ENCODE data around the gene SLC2A8. TPM values are rescaled to one million over a fixed set of nuclear protein-coding genes. Genes with fewer than 3 reads are reported as not detected.

SLC2A8 gene
- polyA plus RNA-seq, 1 donor (not counting 4 experiments of a cell fraction or from before 2014, with no cell fraction given): 7.1 TPM

GRCh38 chr9:127438394-127438793, 41.4 kb downstream of the SLC2A8 start:
- no peaks in the 10 kb centered on the region for H3K27me3 ChIP-seq (ENCODE audit: control insufficient read depth, extremely low read depth, insufficient read depth, low read length)
- H3K9me1 ChIP-seq (ENCODE audit: control insufficient read depth, extremely low read depth, insufficient read depth, low read length): peaks cover 2% of the 10 kb centered on the region
- DNase-seq (ENCODE audit: low read depth, low spot score) (no peak), FAIRE-seq (no peak)
- no peaks in the 10 kb centered on the region for H4K20me1 ChIP-seq (ENCODE audit: control insufficient read depth, extremely low read depth, insufficient read depth, low read length)
- no peak overlapping the region for H2AFZ ChIP-seq (ENCODE audit: control insufficient read depth, low read length)
- peaks cover 2% of the 10 kb centered on the region for H3K9me3 ChIP-seq (ENCODE audit: control insufficient read depth, low read depth, low read length)
- no peak overlapping the region for H3K9ac ChIP-seq (ENCODE audit: control insufficient read depth, extremely low read depth, insufficient read depth, low read length)
- TF ChIP-seq EZH2 (IDR thresholded peaks at IDR 0.05; ENCODE audit: low read length) (no peak), CTCF (optimal IDR thresholded peaks at IDR 0.05 in 1 of 3, IDR thresholded peaks at IDR 0.05 in 1 of 3, conservative IDR thresholded peaks at IDR 0.05 in 1 of 3; ENCODE audit: extremely low read depth in 1 of 3, insufficient read depth in 2 of 3, low read length in 3 of 3) (no peak)
- no peak overlapping the region for H3K4me3 ChIP-seq (ENCODE audit: control insufficient read depth in 2 of 3, extremely low read depth in 1 of 3, insufficient read depth in 2 of 3, low read depth in 1 of 3, low read length in 3 of 3)
- H3K79me2 ChIP-seq (ENCODE audit: control insufficient read depth, insufficient read depth, low read length): no peaks in the 10 kb centered on the region
- H3K27ac ChIP-seq (ENCODE audit: control insufficient read depth, insufficient read depth, low read length): no peak overlapping the region
- no peaks in the 10 kb centered on the region for H3K4me1 ChIP-seq (ENCODE audit: control insufficient read depth, extremely low read depth, insufficient read depth, low read length)
- no peak overlapping the region for H3K4me2 ChIP-seq (ENCODE audit: control insufficient read depth, extremely low read depth, insufficient read depth, low read depth, low read length)
- dilution Hi-C loops (cut with MboI; ENCODE audit: extremely low pct_ligation_motif_present, low sequenced_read_pairs): no loop called here
- H3K36me3 ChIP-seq (ENCODE audit: control insufficient read depth in 2 of 2, extremely low read depth in 1 of 2, insufficient read depth in 2 of 2, low read length in 2 of 2): peaks cover 43 to 57% of the 10 kb centered on the region in 2 experiments

- H3K4me1 ChIP-seq (ENCODE audit: control insufficient read depth, extremely low read depth, insufficient read depth, low read length): peaks cover 4% of the 10 kb centered on the region
- H4K20me1 ChIP-seq (ENCODE audit: control insufficient read depth, extremely low read depth, insufficient read depth, low read length): peaks cover 51% of the 10 kb centered on the region
- H3K9me1 ChIP-seq (ENCODE audit: control insufficient read depth, extremely low read depth, insufficient read depth, low read length): peaks cover 4% of the 10 kb centered on the region
- H3K27ac ChIP-seq (ENCODE audit: control insufficient read depth, insufficient read depth, low read length): no peak overlapping the region
- no peak for DNase-seq (ENCODE audit: low read depth, low spot score)
- no peak for FAIRE-seq
- no peak overlapping the region for H3K9ac ChIP-seq (ENCODE audit: control insufficient read depth, extremely low read depth, insufficient read depth, low read length)
- H3K36me3 ChIP-seq (ENCODE audit: control insufficient read depth in 2 of 2, extremely low read depth in 1 of 2, insufficient read depth in 2 of 2, low read length in 2 of 2): peaks cover 45 to 80% of the 10 kb centered on the region in 2 experiments
- H3K27me3 ChIP-seq (ENCODE audit: control insufficient read depth, extremely low read depth, insufficient read depth, low read length): no peaks in the 10 kb centered on the region
- H3K4me3 ChIP-seq (ENCODE audit: control insufficient read depth in 2 of 3, extremely low read depth in 1 of 3, insufficient read depth in 2 of 3, low read depth in 1 of 3, low read length in 3 of 3): no peak overlapping the region
- TF ChIP-seq EZH2 (IDR thresholded peaks at IDR 0.05; ENCODE audit: low read length) (no peak), CTCF (optimal IDR thresholded peaks at IDR 0.05 in 1 of 3, IDR thresholded peaks at IDR 0.05 in 1 of 3, conservative IDR thresholded peaks at IDR 0.05 in 1 of 3; ENCODE audit: extremely low read depth in 1 of 3, insufficient read depth in 2 of 3, low read length in 3 of 3) (no peak)
- H3K4me2 ChIP-seq (ENCODE audit: control insufficient read depth, extremely low read depth, insufficient read depth, low read depth, low read length): no peak overlapping the region
- peaks cover 12% of the 10 kb centered on the region for H3K9me3 ChIP-seq (ENCODE audit: control insufficient read depth, low read depth, low read length)
- dilution Hi-C loops (cut with MboI; ENCODE audit: extremely low pct_ligation_motif_present, low sequenced_read_pairs): no loop called here
- no peak overlapping the region for H2AFZ ChIP-seq (ENCODE audit: control insufficient read depth, low read length)
- peaks cover 17% of the 10 kb centered on the region for H3K79me2 ChIP-seq (ENCODE audit: control insufficient read depth, insufficient read depth, low read length)
Observed at GRCh38 chr9:127444283-127444920, 47.4 kb downstream of the SLC2A8 start.
